ENCODE results near the gene TMEM131. TPM values are rescaled to one million over a fixed set of nuclear protein-coding genes. Genes with fewer than 3 reads are reported as not detected.
A peak's percentile ranks its signal among the peaks of the same experiment; 100 is the strongest.

Gene TMEM131
- total RNA-seq, 1 experiment from 2014 or later = 29.6 TPM

DNA sequence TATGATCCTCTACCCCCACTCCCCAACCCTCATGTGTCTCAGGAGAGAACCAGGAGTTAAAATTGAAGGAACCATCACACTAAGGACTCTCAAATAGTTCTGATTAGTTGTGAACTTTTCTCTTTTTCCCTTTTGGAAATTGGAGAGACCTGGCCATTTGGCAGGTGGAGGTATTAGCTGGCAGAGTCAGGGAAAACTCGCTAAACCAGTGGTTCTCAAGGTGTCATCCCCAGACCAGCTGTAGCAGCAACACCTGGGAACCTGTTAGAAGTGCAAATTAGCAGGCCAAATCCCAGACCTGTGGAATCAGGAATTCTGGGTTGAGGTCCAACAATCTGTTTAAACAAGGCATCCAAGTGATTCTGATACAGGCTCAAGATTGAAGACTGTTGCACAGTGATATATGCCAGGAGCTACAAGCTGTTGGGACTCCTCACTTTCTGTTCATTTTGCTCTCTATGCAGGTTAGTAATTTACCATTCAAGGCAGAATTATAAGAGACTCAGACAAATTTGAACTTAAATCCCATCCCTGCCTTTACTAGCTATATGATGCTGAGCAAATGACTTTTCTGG is 2.8 kb upstream of the TMEM131 start:
- Histone ChIP-seq H3K9me2 (ENCODE audit: insufficient read depth) (no peaks in the 10 kb centered on the region), H3K36me3 (ENCODE audit: low read depth) (no peaks in the 10 kb centered on the region), H3K4me1 (replicated peaks; ENCODE audit: insufficient read depth) (peaks cover 15% of the 10 kb centered on the region), H3K79me2 (ENCODE audit: low read depth) (peaks cover 16% of the 10 kb centered on the region), H3K4me3 (no peak overlapping the region), H4K20me1 (ENCODE audit: insufficient read depth) (no peaks in the 10 kb centered on the region), H3K27me3 (ENCODE audit: insufficient read depth, low read depth) (no peaks in the 10 kb centered on the region), H3F3A (ENCODE audit: insufficient read depth, low read depth) (0 out of 2 replicates have a peak, but pooled peaks cover 3% of the 10 kb centered on the region), H3K4me2 (no peak overlapping the region), H2AFZ (no peak overlapping the region), H3K27ac (no peak overlapping the region), H3K9me3 (ENCODE audit: insufficient read depth, low read depth) (no peaks in the 10 kb centered on the region)
- BruUV-seq (replicated peaks) = no TSS peak
- intact Hi-C loops (cut with micrococcal nuclease; ENCODE audit: unreplicated experiment) = loop anchor here (5.0 kb wide), 1 partner anchor 46 kb away; no protein-coding TSS in a partner anchor
- ChIA-PET CTCF (no interaction called here), POLR2A (ENCODE audit: unreplicated experiment) (no interaction called here)
- TF ChIP-seq, protein P1, sequence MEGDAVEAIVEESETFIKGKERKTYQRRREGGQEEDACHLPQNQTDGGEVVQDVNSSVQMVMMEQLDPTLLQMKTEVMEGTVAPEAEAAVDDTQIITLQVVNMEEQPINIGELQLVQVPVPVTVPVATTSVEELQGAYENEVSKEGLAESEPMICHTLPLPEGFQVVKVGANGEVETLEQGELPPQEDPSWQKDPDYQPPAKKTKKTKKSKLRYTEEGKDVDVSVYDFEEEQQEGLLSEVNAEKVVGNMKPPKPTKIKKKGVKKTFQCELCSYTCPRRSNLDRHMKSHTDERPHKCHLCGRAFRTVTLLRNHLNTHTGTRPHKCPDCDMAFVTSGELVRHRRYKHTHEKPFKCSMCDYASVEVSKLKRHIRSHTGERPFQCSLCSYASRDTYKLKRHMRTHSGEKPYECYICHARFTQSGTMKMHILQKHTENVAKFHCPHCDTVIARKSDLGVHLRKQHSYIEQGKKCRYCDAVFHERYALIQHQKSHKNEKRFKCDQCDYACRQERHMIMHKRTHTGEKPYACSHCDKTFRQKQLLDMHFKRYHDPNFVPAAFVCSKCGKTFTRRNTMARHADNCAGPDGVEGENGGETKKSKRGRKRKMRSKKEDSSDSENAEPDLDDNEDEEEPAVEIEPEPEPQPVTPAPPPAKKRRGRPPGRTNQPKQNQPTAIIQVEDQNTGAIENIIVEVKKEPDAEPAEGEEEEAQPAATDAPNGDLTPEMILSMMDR (conservative IDR thresholded peaks at IDR 0.05) = no peak
- DNase-seq = no peak

- Histone ChIP-seq H2AFZ (no peak overlapping the region), H4K20me1 (ENCODE audit: insufficient read depth) (0 out of 2 replicates have a peak, but pooled peaks cover 3% of the 10 kb centered on the region), H3K27me3 (ENCODE audit: insufficient read depth, low read depth) (no peaks in the 10 kb centered on the region), H3K36me3 (ENCODE audit: low read depth) (no peaks in the 10 kb centered on the region), H3K4me1 (replicated peaks; ENCODE audit: insufficient read depth) (peaks cover 22% of the 10 kb centered on the region), H3K4me3 (no peak overlapping the region), H3K27ac (no peak overlapping the region), H3K4me2 (no peak overlapping the region), H3F3A (ENCODE audit: insufficient read depth, low read depth) (0 out of 2 replicates have a peak, but pooled peaks cover 3% of the 10 kb centered on the region), H3K79me2 (ENCODE audit: low read depth) (peaks cover 23% of the 10 kb centered on the region), H3K9me3 (ENCODE audit: insufficient read depth, low read depth) (no peaks in the 10 kb centered on the region), H3K9me2 (ENCODE audit: insufficient read depth) (no peaks in the 10 kb centered on the region)
- ChIA-PET POLR2A (ENCODE audit: unreplicated experiment) (no interaction called here), CTCF (no interaction called here)
- no peak for TF ChIP-seq EZH2 (IDR thresholded peaks at IDR 0.05; ENCODE audit: low read depth)
- TF ChIP-seq, protein P1 (conservative IDR thresholded peaks at IDR 0.05) = no peak
- intact Hi-C loops (cut with micrococcal nuclease; ENCODE audit: unreplicated experiment) = loop anchor here (5.0 kb wide), 1 partner anchor 46 kb away; no protein-coding TSS in a partner anchor
- no TSS peak for BruUV-seq (replicated peaks)
- no peak for DNase-seq
Observed at GRCh38 chr2:97997784-97998392, 2.1 kb upstream of the TMEM131 start.

DNA sequence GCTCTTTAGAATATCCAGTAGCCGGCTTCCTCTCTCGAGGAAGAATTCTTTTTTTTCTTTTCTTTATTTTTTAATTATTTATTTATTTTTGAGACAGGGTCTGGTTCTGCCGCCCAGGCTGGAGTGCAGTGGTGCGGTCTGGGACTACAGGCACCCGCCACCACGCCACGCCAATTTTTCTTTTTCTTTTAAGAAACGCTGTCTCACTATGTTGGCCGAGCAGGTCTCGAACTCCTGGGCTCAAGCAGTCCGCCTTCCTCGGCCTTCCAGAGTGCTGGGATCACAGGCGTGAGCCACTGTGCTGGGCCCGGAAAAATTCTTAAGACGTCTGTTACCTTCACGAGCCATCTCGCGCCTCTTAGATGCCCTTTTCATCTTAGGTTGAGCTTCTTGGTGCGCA is 931 bp upstream of the TMEM131 start:
- TSS peak; percentile 64 for BruUV-seq (replicated peaks)
- POLR2A ChIA-PET (ENCODE audit: unreplicated experiment) = interaction anchor here (0.5 to 0.6 kb wide), 2 partner anchors 46 to 219 kb away, joined by 4 read pairs; no protein-coding TSS in a partner anchor
- intact Hi-C loops (cut with micrococcal nuclease; ENCODE audit: unreplicated experiment) = loop anchor here (1.0 to 5.0 kb wide), 2 partner anchors 44 to 190 kb away; no protein-coding TSS in a partner anchor

More for the DNA sequence above, 931 bp upstream of the TMEM131 start:
- H3K4me2 ChIP-seq = peak overlapping the region; percentile 93
- peaks cover 35% of the 10 kb centered on the region for H3K79me2 ChIP-seq (ENCODE audit: low read depth)
- H3K9me2 ChIP-seq (ENCODE audit: insufficient read depth) = no peaks in the 10 kb centered on the region
- peak overlapping the region; percentile 93 for H2AFZ ChIP-seq
- 0 out of 2 replicates have a peak, but pooled peaks cover 3% of the 10 kb centered on the region for H4K20me1 ChIP-seq (ENCODE audit: insufficient read depth)
- CTCF ChIA-PET = interaction anchor here (0.6 kb wide), 1 partner anchor 175 kb away, joined by 3 read pairs; no protein-coding TSS in a partner anchor
- no peaks in the 10 kb centered on the region for H3K27me3 ChIP-seq (ENCODE audit: insufficient read depth, low read depth)
- no peak overlapping the region for H3K27ac ChIP-seq
- H3K36me3 ChIP-seq (ENCODE audit: low read depth) = no peaks in the 10 kb centered on the region
- TF ChIP-seq EZH2 (IDR thresholded peaks at IDR 0.05; ENCODE audit: low read depth) = no peak
- TF ChIP-seq, protein P1 (conservative IDR thresholded peaks at IDR 0.05) = no peak
- peak overlapping the region; percentile 98; the same call in 1 of the 2 replicates for H3K4me3 ChIP-seq
- H3F3A ChIP-seq (ENCODE audit: insufficient read depth, low read depth) = 0 out of 2 replicates have a peak, but pooled peaks cover 3% of the 10 kb centered on the region
- no peak for DNase-seq
- H3K4me1 ChIP-seq (replicated peaks; ENCODE audit: insufficient read depth) = peaks cover 34% of the 10 kb centered on the region
- H3K9me3 ChIP-seq (ENCODE audit: insufficient read depth, low read depth) = no peaks in the 10 kb centered on the region

Data from PC-9 (cell line).